ENCODE measurements around the gene DGKI. TPM values are rescaled to one million over a fixed set of nuclear protein-coding genes. Genes with fewer than 3 reads are reported as not detected.

The DGKI gene
- total and polyA plus RNA-seq, 9 of the 15 experiments (the other 6 are each of a cell fraction or from before 2014, with no cell fraction given) = 0.11 to 0.54 (median 0.15) TPM; not detected in 5

- no peak overlapping the region for H3K4me2 ChIP-seq (ENCODE audit: insufficient read depth, low read length)
- POLR2A ChIA-PET = no interaction called here
- no peak overlapping the region for H3K9ac ChIP-seq (ENCODE audit: insufficient read depth in 1 of 2, low read depth in 2 of 2, low read length in 2 of 2)
- DNase-seq (ENCODE audit: extremely low read depth in 1 of 4, low spot score in 3 of 4) (no peak), FAIRE-seq (no peak), ATAC-seq (no peak)
- no peaks in the 10 kb centered on the region for H3K9me3 ChIP-seq (replicated peaks; ENCODE audit: control insufficient read depth, insufficient read depth, low read depth, low read length)
- CTCF ChIA-PET (ENCODE audit: low intra/inter-chr PET ratio) = no interaction called here
- no peak overlapping the region for H2AFZ ChIP-seq (ENCODE audit: low read depth, low read length)
- H3K27ac ChIP-seq (ENCODE audit: extremely low read depth, low read depth, low read length) = no peak overlapping the region
- BruUV-seq (replicated peaks) = no TSS peak
- 0% methylated on average over 2 of the region's 2 CpGs for WGBS (ENCODE audit: insufficient coverage, low coverage, missing lambda C conversion rate)
- in situ Hi-C loops (cut with MboI) (no loop called here), intact Hi-C loops (cut with micrococcal nuclease) (no loop called here)
- no peaks in the 10 kb centered on the region for H3K9me1 ChIP-seq (ENCODE audit: control insufficient read depth, insufficient read depth, low read length)
- no peaks in the 10 kb centered on the region for H3K4me1 ChIP-seq (replicated peaks in 1 of 2; ENCODE audit: control insufficient read depth in 2 of 2, insufficient read depth in 2 of 2, low read length in 2 of 2)
- no peaks in the 10 kb centered on the region for H3K79me2 ChIP-seq (ENCODE audit: control insufficient read depth, insufficient read depth, low read length)
- no peaks in the 10 kb centered on the region for H3K27me3 ChIP-seq (ENCODE audit: control insufficient read depth in 2 of 2, insufficient read depth in 2 of 2, low read length in 2 of 2)
- H4K20me1 ChIP-seq (replicated peaks; ENCODE audit: control insufficient read depth, insufficient read depth, low read length) = no peaks in the 10 kb centered on the region
- H3K4me3 ChIP-seq = no peak overlapping the region
- H3K36me3 ChIP-seq (ENCODE audit: control insufficient read depth, insufficient read depth, low read length) = no peaks in the 10 kb centered on the region
- TF ChIP-seq ZKSCAN1 (IDR thresholded peaks at IDR 0.05; ENCODE audit: low read depth, low read length) (no peak), ZBTB8A (IDR thresholded peaks at IDR 0.05; ENCODE audit: partially characterized antibody) (no peak), ZNF253 (CRISPR knock-in tag; conservative IDR thresholded peaks at IDR 0.05) (no peak), GATAD2A (IDR thresholded peaks at IDR 0.05) (no peak), HDAC6 (IDR thresholded peaks at IDR 0.05; ENCODE audit: low read depth, low read length) (no peak)
These were observed 119.4 kb downstream of the DGKI start for GRCh38 chr7:137727413-137727812.

- BruUV-seq (replicated peaks) = no TSS peak
- no peaks in the 10 kb centered on the region for H3K9me1 ChIP-seq (ENCODE audit: control insufficient read depth, insufficient read depth, low read length)
- ATAC-seq = no peak
- WGBS (ENCODE audit: insufficient coverage, low coverage, missing lambda C conversion rate) = 2% methylated on average over 4 of the region's 4 CpGs
- TF ChIP-seq ZNF449 (CRISPR knock-in tag; IDR thresholded peaks at IDR 0.05) (no peak), ETV1 (tag; conservative IDR thresholded peaks at IDR 0.05; ENCODE audit: low read depth) (no peak), KLF10 (CRISPR knock-in tag; IDR thresholded peaks at IDR 0.05) (no peak), ARID3B (CRISPR knock-in tag; IDR thresholded peaks at IDR 0.05; ENCODE audit: borderline replicate concordance) (no peak), ZNF584 (CRISPR knock-in tag; IDR thresholded peaks at IDR 0.05; ENCODE audit: low read depth) (no peak), ZNF274 (IDR thresholded peaks at IDR 0.05; ENCODE audit: borderline replicate concordance, low read depth, low read length) (no peak), MTA2 (IDR thresholded peaks at IDR 0.05; ENCODE audit: low read depth) (no peak), LARP7 (IDR thresholded peaks at IDR 0.05) (no peak), NR1H2 (CRISPR knock-in tag; IDR thresholded peaks at IDR 0.05) (no peak), ZNF41 (CRISPR knock-in tag; conservative IDR thresholded peaks at IDR 0.05) (no peak)
- H3K4me2 ChIP-seq (ENCODE audit: insufficient read depth, low read length) = no peak overlapping the region
- H3K27ac ChIP-seq (ENCODE audit: extremely low read depth, low read depth, low read length) = no peak overlapping the region
- no peak for FAIRE-seq
- H4K20me1 ChIP-seq (replicated peaks; ENCODE audit: control insufficient read depth, insufficient read depth, low read length) = no peaks in the 10 kb centered on the region
- H3K9me3 ChIP-seq (replicated peaks; ENCODE audit: control insufficient read depth, insufficient read depth, low read depth, low read length) = no peaks in the 10 kb centered on the region
- no peaks in the 10 kb centered on the region for H3K79me2 ChIP-seq (ENCODE audit: control insufficient read depth, insufficient read depth, low read length)
- intact Hi-C loops (cut with micrococcal nuclease) = no loop called here
- H3K9ac ChIP-seq (ENCODE audit: insufficient read depth in 1 of 2, low read depth in 2 of 2, low read length in 2 of 2) = no peak overlapping the region
- ChIA-PET POLR2A (no interaction called here), CTCF (ENCODE audit: low intra/inter-chr PET ratio) (interaction anchor here (0.6 kb wide), 1 partner anchor 1282 kb away, joined by 4 read pairs; no protein-coding TSS in a partner anchor)
- DNase-seq (ENCODE audit: extremely low read depth in 1 of 4, low spot score in 3 of 4) = no peak
- in situ Hi-C loops (cut with MboI) = no loop called here
- H3K36me3 ChIP-seq (ENCODE audit: control insufficient read depth, insufficient read depth, low read length) = no peaks in the 10 kb centered on the region
- H3K4me3 ChIP-seq = no peak overlapping the region
- H3K27me3 ChIP-seq (ENCODE audit: control insufficient read depth in 2 of 2, insufficient read depth in 2 of 2, low read length in 2 of 2) = peaks cover 13 to 18% of the 10 kb centered on the region in 2 experiments; a peak in 4 of 5 replicates
- H3K4me1 ChIP-seq (replicated peaks in 1 of 2; ENCODE audit: control insufficient read depth in 2 of 2, insufficient read depth in 2 of 2, low read length in 2 of 2) = no peaks in the 10 kb centered on the region
- no peak overlapping the region for H2AFZ ChIP-seq (ENCODE audit: low read depth, low read length)
These were observed 128.4 kb downstream of the DGKI start for GRCh38 chr7:137718355-137718754.
